ENCODE results near the gene WIPF2. TPM values are rescaled to one million over a fixed set of nuclear protein-coding genes. Genes with fewer than 3 reads are reported as not detected.

WIPF2 gene
- polyA plus RNA-seq, 1 experiment: 8.1 TPM

- Histone ChIP-seq H3K4me3 (ENCODE audit: low read depth, low read length) (no peak overlapping the region), H3K27me3 (ENCODE audit: control insufficient read depth, insufficient read depth, low read length) (no peaks in the 10 kb centered on the region), H3K27ac (ENCODE audit: low read depth, low read length) (no peak overlapping the region), H3K9me3 (ENCODE audit: control insufficient read depth, insufficient read depth, low read length) (no peaks in the 10 kb centered on the region)
- POLR2A ChIA-PET: no interaction called here
- no peak for TF ChIP-seq CTCF (IDR thresholded peaks at IDR 0.05; ENCODE audit: low read depth, low read length)
- no peak for DNase-seq (ENCODE audit: low read depth, low spot score)
- CTCF ChIA-PET: no interaction called here
Measured at GRCh38 chr17:40278414-40278813, 59.3 kb downstream of the WIPF2 start.

DNA sequence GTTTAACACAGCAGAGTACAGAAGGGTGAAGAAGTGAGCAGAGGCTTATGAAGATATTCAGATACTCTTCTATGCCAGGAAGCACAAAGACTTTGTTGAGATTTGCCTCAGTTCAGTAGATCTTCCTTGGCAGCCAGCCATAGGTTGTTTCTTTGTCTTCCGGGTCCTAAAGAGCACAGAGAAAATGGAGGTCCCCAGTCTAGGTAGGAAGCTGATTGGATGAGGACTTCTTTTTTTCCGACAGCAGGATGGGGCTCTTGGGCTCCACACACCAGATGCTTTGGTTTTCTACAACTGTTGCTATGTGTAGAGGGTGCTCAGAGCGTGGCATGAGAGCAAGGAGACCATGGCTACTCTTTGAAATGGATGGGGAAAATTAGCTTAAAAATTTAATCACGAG is 60.3 kb downstream of the WIPF2 start:
- Histone ChIP-seq H3K9me3 (ENCODE audit: control insufficient read depth, insufficient read depth, low read length) (no peaks in the 10 kb centered on the region), H3K4me3 (ENCODE audit: low read depth, low read length) (no peak overlapping the region), H3K27ac (ENCODE audit: low read depth, low read length) (no peak overlapping the region), H3K27me3 (ENCODE audit: control insufficient read depth, insufficient read depth, low read length) (no peaks in the 10 kb centered on the region)
- no peak for TF ChIP-seq CTCF (IDR thresholded peaks at IDR 0.05; ENCODE audit: low read depth, low read length)
- POLR2A ChIA-PET: no interaction called here
- no peak for DNase-seq (ENCODE audit: low read depth, low spot score)
- CTCF ChIA-PET: no interaction called here

DNA sequence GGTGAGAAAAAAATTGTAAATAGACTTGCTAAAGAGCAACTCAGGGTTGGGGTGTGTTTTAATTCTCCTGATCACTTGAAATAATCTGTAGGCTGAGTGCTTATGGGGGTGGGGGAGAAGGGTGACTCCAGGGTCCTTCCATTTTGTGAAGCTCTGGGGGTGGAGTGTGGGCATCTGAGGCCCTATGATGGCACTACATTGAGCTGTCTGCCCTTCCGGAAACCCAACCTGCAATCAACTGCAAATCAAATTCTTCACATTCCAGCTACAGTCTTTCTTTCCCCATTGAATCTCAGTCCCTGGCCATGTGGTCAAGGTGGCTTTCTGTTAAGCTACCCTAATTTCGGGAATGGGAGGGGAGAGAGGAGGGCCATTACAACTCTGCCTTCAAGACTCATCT is 62.6 kb downstream of the WIPF2 start:
- DNase-seq (ENCODE audit: low read depth, low spot score): no peak
- TF ChIP-seq CTCF (IDR thresholded peaks at IDR 0.05; ENCODE audit: low read depth, low read length): no peak
- H3K9me3 ChIP-seq (ENCODE audit: control insufficient read depth, insufficient read depth, low read length): no peaks in the 10 kb centered on the region
- POLR2A ChIA-PET: interaction anchor here (0.6 kb wide), 1 partner anchor 222 kb away, joined by 3 read pairs; no protein-coding TSS in a partner anchor
- CTCF ChIA-PET: interaction anchor here (3.5 kb wide), 1 partner anchor 63 kb away, joined by 19 read pairs; the partner anchor contains the start of gene WIPF2
- H3K27me3 ChIP-seq (ENCODE audit: control insufficient read depth, insufficient read depth, low read length): no peaks in the 10 kb centered on the region
- no peak overlapping the region for H3K4me3 ChIP-seq (ENCODE audit: low read depth, low read length)
- no peak overlapping the region for H3K27ac ChIP-seq (ENCODE audit: low read depth, low read length)

DNA sequence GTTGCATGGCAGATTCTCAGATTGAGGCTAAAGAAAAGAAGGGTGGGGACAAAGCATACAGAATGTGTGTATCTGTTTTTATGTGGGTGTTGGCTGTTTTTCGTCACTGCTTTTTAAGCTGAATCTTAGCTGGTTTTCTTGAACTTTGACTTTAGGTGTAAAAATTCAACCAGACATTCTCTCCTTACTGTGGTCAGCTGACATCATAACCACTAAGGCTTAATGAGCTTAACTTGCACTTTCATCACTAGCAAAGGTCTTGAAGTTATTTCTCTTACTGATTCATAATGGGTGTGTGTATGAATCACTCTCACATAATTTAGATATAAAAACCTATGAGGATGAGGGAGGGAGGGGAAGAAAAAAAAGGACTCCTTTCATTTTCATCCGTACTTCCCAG is 64.6 kb downstream of the WIPF2 start:
- no peaks in the 10 kb centered on the region for H3K9me3 ChIP-seq (ENCODE audit: control insufficient read depth, insufficient read depth, low read length)
- no peaks in the 10 kb centered on the region for H3K27me3 ChIP-seq (ENCODE audit: control insufficient read depth, insufficient read depth, low read length)
- POLR2A ChIA-PET: interaction anchor here (0.7 to 1.9 kb wide), 5 partner anchors 12 to 65 kb away, joined by 3 to 6 read pairs (median 3); partner anchors contain the start of gene WIPF2
- peak overlapping the region; percentile 74 for H3K27ac ChIP-seq (ENCODE audit: low read depth, low read length)
- peak; percentile 75 for DNase-seq (ENCODE audit: low read depth, low spot score)
- CTCF ChIA-PET: interaction anchor here (0.6 to 3.5 kb wide), 12 partner anchors 8 to 270 kb away, joined by 3 to 19 read pairs (median 3); partner anchors contain the start of gene WIPF2
- H3K4me3 ChIP-seq (ENCODE audit: low read depth, low read length): peak overlapping the region; percentile 44
- TF ChIP-seq CTCF (IDR thresholded peaks at IDR 0.05; ENCODE audit: low read depth, low read length): no peak

GRCh38 chr17:40284085-40284713 is 65.1 kb downstream of the WIPF2 start:
- H3K27me3 ChIP-seq (ENCODE audit: control insufficient read depth, insufficient read depth, low read length): no peaks in the 10 kb centered on the region
- no peaks in the 10 kb centered on the region for H3K9me3 ChIP-seq (ENCODE audit: control insufficient read depth, insufficient read depth, low read length)
- DNase-seq (ENCODE audit: low read depth, low spot score): no peak
- peak; percentile 47 for TF ChIP-seq CTCF (IDR thresholded peaks at IDR 0.05; ENCODE audit: low read depth, low read length)
- ChIA-PET POLR2A (interaction anchor here (1.1 to 1.9 kb wide), 2 partner anchors 13 to 65 kb away, joined by 3 to 6 read pairs; partner anchors contain the start of gene WIPF2), CTCF (interaction anchor here (0.6 to 3.5 kb wide), 11 partner anchors 15 to 271 kb away, joined by 3 to 19 read pairs (median 4); partner anchors contain the start of gene WIPF2)
- H3K27ac ChIP-seq (ENCODE audit: low read depth, low read length): peak overlapping the region; percentile 21
- peak overlapping the region; percentile 44 for H3K4me3 ChIP-seq (ENCODE audit: low read depth, low read length)

Measured in AG04450 (cell line).